Dedifferentiated amniotic fluid mesenchymal stem cell (primary cell): ENCODE results near the gene AVPR2.

Experiments
- DNase-seq: peaks from one replicate; pipeline ENCODE4 v3.0.0-alpha.2; 2016; ENCODE audit errors: extremely low spot score

AVPR2 gene

DNA sequence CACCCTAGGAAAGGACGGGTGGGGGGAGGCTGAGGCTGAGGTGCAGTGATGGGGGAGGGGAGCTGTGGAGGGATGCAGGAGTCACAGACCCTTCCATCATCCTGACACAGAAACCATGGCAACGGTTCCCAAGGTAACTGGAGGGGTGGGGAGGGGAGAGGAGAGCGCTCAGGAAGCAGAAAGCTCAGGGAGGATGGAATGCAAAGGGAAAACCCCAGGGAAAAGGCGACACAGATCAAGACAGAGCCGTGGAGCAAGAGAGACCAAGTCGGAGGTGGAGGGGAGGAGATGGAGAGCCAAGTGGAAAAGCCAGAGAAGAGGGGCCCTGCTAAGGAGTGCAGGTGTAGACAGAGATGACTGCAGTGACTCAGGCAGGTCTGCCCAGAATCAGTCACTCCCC lies 33.0 kb upstream of the AVPR2 start:
- no peak for DNase-seq

DNA sequence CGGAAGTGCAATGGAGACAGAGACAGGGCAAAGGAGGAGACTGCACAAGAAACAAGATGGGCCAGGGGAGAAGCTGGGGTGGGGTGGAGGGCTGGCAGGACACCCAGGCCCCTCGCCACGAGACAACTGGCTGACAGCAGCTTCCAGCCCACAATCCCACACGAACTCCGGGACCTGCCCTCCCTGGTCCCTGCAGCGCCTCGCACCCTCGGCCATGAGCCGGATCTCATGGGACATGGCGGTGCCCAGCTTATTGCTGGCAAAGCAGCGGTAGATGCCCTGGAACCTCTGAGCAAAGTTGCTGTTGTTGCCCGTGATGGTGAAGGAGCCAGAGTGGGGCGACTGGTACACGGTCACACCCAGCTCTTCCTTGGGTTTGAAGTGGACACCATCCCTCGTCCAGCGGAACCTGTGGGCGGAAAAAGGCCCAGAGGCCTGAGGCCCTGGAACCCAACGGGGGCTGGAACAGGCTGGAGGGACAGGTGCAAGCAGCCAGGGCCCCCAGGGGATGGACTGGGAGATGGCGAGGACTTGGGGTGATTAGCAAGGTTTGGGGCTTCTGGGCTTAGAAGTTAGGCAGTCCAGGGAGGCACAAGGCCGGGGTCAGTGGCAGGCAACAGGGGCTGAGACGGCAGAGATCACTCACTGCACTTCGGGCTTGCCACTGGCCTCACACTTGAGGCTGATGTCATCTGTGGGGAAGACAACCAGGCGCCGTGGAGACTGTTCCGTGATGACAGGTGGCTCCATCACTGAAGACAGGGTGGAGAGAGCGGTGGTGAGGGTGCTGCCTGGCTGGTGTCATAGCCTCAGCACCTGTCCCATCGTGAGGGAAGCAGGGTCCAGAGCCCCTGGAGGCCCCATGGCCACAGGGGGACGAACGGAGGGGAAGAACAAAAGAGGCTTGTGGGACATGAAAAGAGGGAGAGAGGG lies 32.3 kb upstream of the AVPR2 start:
- no peak for DNase-seq

DNA sequence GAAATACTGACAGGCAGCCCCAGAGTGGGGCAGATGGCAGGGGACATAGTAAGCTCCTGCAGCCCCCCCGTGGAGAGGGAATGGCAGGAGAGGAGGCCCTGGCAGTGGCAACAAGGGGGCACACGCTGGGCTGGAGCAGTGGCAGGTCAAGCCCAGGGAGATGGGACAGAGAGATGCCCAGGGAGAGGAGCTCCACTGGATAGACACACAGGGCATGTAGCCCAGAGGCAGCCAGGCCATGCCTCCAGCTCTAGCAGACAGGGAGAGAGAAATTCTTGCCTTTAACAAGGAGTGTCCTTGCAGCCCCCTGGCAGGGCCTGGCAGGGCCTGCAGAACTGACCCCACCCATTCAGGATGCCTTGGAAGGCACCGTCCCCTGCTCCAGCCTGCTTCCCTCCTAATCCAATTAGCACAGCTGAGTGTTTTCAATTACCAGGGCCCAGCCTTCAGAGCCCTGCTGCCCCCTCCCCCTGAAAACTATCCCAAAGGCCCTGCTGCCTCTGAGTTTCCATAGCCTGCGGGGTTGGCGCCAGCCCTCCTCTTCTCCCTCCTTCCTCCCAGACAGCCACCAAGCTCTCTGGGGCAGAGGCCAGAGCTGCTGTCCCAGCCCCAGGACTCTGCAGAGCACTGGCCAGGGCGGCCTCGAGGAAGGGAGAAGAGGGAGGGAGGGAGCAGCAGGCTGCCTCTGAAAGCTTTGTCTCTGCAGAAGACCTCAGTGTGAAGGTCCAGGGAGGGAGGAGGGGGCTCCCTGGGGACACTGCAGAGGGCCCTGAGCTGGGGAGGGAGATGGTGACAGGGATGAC lies 31.0 kb upstream of the AVPR2 start:
- no peak for DNase-seq

GRCh38 chrX:153874085-153874365 lies 30.4 kb upstream of the AVPR2 start:
- no peak for DNase-seq

GRCh38 chrX:153874366-153875125 lies 29.9 kb upstream of the AVPR2 start:
- no peak for DNase-seq

GRCh38 chrX:153875391-153876111 lies 28.9 kb upstream of the AVPR2 start:
- DNase-seq: no peak

DNA sequence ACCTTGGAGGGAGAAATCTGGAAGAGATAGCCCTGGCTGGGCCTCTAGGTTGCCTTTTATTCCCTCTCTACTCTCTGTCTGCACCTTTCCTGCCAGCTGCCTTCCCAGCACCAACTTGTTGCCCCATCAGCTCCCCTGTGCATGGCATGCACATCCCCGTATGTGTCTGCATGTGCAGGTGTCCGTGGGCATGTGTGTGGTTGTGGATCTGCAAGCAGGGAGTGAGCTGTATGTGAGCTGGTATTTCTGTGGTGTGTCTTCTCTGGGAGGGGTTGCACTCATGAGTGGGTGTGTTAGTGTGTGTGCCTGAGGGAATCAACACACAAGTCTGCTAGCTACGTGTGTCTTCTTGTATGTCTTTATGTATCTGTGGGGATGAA lies 28.4 kb upstream of the AVPR2 start:
- DNase-seq: no peak

DNA sequence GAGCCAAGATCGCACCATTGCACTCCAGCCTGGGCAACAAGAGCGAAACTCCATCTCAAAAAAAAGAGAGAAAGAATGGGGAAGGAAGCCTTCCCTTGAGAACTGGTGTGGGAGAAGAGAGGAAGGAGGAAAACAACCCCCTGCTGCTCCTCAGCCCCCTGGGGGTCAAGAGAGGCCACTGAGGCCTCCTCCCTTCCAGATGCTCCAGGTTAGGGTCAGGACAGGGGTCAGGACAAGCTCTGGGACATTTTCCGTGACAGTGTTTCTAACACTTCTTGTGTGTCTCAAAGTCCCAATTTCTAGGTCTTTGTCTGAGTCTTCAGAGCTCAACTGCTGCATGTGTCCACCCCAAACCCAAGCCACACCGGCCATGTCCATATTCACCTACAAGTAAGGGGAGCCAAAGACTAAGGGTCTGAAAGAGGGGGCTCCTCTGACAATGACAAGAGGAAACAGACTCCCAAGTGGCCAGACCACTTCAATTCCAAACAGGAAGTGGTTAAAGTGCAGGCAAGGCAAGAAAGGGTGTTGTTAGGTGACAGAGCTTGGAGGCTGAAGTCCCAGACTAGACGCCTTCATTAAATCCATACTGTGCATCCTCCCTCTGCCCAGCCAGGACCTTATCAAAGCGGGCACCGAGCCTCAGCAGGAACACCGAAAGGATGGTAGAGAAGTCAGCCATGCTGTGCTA lies 26.8 kb upstream of the AVPR2 start:
- DNase-seq: no peak

GRCh38 chrX:153878345-153878744 lies 26.1 kb upstream of the AVPR2 start:
- DNase-seq: no peak

- DNase-seq: no peak
Observed at GRCh38 chrX:153878969-153879653, 25.4 kb upstream of the AVPR2 start.

- DNase-seq: no peak
Observed at GRCh38 chrX:153879741-153880439, 24.6 kb upstream of the AVPR2 start.

DNA sequence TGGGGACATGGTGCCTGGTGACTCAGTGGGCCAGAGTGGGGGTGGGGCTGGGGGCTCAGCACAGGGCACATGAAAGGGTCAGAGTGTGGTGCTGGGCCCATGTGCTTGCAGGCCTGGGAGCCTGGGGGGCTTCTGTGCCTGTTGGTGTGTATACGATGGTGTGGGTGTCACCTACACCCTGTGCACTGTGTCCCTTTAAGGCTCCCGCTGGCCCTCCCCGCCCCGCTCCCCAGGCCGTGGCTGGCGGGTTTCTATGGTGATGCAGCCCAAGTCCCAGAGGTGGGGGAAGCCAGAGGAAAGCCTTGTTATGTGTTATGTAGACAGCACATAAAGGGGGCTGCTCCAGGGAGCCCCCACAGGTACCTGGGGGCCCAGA lies 24.0 kb upstream of the AVPR2 start:
- no peak for DNase-seq

- no peak for DNase-seq
Observed at GRCh38 chrX:153881281-153881680, 23.2 kb upstream of the AVPR2 start.

- DNase-seq: no peak
Observed at GRCh38 chrX:153882086-153882498, 22.4 kb upstream of the AVPR2 start.

- no peak for DNase-seq
Observed at GRCh38 chrX:153882557-153882956, 21.9 kb upstream of the AVPR2 start.

GRCh38 chrX:153883163-153883843 lies 21.2 kb upstream of the AVPR2 start:
- no peak for DNase-seq

GRCh38 chrX:153884136-153884535 lies 20.3 kb upstream of the AVPR2 start:
- no peak for DNase-seq

DNA sequence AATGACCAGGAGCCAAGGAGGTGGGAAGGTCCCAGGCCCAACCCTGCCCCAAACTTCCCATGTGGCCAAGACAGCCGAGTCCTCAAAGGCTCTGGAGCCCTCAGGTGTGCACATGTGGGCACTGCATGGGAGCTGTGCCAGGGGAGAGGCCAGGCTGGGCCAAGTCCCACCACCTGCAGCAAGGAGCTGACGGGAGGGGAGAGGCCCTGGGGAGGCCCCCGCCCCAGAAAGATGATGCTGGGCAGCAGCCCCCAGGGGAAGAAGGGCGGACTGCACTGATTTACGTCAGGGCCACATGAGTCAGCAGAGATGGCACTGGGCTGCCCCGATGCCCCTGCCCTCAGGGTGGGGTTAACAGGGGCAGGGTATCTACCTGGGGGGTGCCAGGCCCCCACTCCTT lies 19.9 kb upstream of the AVPR2 start:
- DNase-seq: no peak

GRCh38 chrX:153885208-153885787 lies 19.2 kb upstream of the AVPR2 start:
- DNase-seq: no peak
